Measurements from ENCODE around the gene CHEK2.
"Not testable (repeated sequence)": the region's sequence is repeated elsewhere in the genome, so short reads cannot be mapped to it uniquely, and the experiment has no call there.

Gene CHEK2

DNA sequence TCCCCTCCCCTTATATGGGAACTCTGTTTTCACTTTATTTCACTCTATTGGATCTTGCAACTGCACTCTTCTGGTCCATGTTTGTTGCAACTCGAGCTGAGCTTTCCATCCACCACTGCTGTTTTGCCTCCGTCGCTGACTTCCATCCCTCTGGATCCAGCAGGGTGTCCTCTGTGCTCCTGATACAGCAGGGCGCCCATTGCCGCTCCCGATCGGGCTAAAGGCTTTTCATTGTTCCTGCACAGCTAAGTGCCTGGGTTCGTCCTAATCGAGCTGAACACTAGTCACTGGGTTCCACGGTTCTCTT lies 19.8 kb upstream of the CHEK2 start:
- no peak for DNase-seq (ENCODE audit: extremely low read depth, low read depth)
- TF ChIP-seq, protein P1, sequence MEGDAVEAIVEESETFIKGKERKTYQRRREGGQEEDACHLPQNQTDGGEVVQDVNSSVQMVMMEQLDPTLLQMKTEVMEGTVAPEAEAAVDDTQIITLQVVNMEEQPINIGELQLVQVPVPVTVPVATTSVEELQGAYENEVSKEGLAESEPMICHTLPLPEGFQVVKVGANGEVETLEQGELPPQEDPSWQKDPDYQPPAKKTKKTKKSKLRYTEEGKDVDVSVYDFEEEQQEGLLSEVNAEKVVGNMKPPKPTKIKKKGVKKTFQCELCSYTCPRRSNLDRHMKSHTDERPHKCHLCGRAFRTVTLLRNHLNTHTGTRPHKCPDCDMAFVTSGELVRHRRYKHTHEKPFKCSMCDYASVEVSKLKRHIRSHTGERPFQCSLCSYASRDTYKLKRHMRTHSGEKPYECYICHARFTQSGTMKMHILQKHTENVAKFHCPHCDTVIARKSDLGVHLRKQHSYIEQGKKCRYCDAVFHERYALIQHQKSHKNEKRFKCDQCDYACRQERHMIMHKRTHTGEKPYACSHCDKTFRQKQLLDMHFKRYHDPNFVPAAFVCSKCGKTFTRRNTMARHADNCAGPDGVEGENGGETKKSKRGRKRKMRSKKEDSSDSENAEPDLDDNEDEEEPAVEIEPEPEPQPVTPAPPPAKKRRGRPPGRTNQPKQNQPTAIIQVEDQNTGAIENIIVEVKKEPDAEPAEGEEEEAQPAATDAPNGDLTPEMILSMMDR (IDR thresholded peaks at IDR 0.05; ENCODE audit: low read depth, low read length): no peak

DNA sequence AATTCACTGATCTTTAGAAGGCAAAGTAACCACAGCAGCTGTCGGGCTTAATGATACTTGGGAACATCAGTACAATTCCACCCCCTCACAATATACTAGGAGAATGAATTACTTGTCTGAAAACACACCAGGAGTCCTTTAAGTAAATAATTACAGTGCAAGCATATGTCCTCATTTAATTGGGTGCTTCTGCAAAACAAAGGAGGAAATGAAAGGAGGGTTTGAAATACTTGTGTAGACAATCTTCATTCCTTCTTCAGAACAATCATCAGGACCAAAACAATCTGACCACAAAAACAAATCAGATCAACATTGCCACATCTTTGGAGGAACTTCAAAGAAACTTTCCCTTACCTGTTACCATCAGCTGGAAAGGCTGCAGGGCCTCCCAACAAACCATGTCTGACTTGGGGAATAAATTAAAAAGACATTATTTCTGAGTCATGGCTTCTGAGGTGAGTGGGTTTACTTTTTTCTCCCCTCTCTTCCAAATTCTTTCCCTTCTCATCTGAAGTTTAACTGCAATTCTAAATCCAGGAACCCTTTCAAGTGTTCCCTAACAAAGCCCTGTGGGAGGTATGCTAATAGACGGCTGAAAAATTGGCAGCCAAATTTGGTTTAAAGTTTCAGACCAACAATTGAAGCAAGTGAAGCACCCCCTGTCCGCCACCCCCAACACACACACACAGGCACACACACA lies 18.4 kb upstream of the CHEK2 start:
- DNase-seq (ENCODE audit: extremely low read depth, low read depth): no peak
- TF ChIP-seq, protein P1 (IDR thresholded peaks at IDR 0.05; ENCODE audit: low read depth, low read length): no peak

DNA sequence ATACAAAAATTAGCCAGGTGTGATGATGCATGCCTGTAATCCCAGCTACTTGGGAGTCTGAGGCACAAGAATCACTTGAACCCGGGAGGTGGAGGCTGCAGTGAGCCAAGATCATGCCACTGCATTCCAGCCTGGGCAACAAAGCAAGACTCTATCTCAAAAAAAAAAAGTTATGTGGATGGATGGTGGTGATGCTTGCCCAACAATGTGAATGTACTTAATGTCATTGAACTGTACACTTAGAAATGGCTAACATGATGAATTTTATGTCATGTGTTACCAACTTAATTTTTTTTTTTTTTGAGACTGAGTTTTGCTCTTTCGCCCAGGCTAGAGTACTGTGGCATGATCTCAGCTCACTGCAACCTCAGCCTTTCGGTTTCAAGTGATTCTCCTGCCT lies 12.9 kb upstream of the CHEK2 start:
- not testable (repeated sequence) for DNase-seq (ENCODE audit: extremely low read depth, low read depth)

DNA sequence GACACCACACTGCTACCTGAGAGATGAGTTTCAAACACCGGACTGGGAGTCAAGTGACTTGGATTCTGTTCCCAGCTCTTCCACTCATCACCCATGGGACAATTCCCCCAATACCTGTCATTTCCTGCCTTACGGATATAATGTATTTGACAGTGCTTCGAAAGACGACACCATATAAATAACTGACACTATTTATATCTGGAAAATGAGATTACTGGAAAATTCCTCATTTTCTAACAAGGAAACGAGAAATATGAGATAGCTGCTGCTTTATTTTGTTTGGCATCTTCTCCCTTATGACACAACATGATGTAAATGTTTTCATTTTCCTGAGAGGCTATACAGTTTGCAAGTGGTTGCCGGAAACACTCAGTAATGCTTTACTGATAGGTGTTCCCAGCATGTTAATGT lies 8.9 kb upstream of the CHEK2 start:
- TF ChIP-seq, protein P1 (IDR thresholded peaks at IDR 0.05; ENCODE audit: low read depth, low read length): no peak
- DNase-seq (ENCODE audit: extremely low read depth, low read depth): no peak

DNA sequence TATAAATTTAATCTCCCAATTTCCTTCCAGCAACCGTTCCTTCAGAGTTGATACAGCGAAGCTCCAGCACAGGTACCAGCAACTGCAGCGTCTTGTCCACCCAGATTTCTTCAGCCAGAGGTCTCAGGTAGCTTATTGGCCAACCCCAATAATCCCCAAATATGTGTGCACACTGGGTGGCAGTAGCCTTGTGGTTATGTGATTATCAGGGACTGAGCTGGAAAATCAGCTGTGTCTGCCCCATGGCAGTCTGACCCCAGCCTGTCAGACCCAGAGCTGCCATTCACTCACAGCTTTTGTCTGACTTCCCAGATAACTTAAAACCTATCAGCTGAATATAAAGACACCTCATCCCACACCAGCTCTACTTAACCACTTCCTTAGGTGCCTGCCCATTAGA lies 2.2 kb upstream of the CHEK2 start:
- DNase-seq (ENCODE audit: extremely low read depth, low read depth): no peak
- TF ChIP-seq, protein P1 (IDR thresholded peaks at IDR 0.05; ENCODE audit: low read depth, low read length): no peak

DNA sequence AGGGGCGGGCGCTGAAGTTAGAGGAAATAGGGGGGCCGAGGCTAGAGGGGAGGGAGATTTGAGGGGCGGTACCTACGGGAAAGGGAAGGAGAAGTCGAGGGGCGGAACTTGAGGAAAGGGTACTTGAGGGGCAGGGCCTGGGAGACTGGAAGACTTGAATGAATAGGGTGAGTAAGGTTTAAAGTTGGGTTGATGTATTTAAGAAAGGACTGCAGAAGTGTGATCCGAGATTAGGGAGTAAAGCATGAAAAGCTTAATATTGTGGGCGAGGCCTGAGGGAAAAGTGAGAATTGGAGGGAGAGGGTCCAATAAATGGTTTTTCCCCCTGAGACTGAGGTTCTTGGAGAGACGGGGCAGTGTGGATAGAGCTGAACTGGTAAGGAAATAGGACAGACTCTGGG lies 942 bp upstream of the CHEK2 start:
- TF ChIP-seq, protein P1 (IDR thresholded peaks at IDR 0.05; ENCODE audit: low read depth, low read length): no peak
- DNase-seq (ENCODE audit: extremely low read depth, low read depth): no peak

DNA sequence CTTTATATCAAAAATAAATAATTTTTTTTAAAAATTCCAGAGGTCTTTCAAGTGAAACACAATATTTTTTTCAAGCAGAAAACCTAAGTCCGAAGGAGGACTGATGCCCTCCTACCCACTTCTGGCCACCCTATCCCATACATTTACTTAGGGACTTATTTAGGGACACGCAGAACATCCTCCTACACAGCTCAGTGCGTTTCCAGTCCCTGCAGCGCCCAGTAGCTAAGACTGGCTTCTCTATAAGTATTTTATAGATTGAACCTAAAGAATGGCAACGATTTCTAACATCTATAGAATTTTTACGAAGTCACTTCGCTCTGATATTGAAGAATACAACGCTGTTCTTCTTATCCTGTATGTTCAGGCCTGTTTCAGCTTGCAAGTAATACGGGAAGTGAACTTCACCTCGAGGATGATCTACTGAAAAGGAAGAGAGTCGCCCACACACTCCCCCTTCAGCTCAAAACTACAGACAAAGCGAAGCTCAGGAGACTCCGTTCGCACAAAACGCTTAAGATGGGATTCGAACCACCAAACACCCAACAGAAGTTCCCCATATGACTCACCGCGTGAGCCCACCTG lies 328 bp downstream of the CHEK2 start:
- DNase-seq (ENCODE audit: extremely low read depth, low read depth): no peak
- TF ChIP-seq, protein P1 (IDR thresholded peaks at IDR 0.05; ENCODE audit: low read depth, low read length): no peak

DNA sequence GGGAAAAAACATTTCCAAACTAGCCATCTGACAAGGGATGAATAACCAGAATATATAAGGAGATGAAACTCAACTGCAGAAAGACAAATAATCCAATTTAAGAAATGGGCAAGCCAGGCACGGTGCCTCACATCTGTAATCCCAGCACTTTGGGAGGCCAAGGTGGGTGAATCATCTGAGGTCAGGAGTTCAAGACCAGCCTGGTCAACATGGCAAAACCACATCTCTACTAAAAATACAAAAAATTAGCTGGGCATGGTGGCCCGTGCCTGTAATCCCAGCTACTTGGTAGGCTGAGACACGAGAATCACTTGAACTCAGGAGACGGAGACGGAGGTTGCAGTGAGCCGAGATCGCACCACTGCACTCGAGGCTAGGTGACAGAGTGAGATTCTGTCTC lies 2.7 kb downstream of the CHEK2 start:
- DNase-seq (ENCODE audit: extremely low read depth, low read depth): not testable (repeated sequence)
